HG03565 (cell line): ENCODE measurements around the gene APIP.

ENCODE experiments used
- ATAC-seq: cut with Tn5 transposase; IDR thresholded peaks from one replicate; pipeline ENCODE4 v1.9.1; 2021; ENCODE audit warnings: mild to moderate bottlenecking, moderate library complexity; ENCODE audit not compliant: unreplicated experiment

APIP gene, protein sequence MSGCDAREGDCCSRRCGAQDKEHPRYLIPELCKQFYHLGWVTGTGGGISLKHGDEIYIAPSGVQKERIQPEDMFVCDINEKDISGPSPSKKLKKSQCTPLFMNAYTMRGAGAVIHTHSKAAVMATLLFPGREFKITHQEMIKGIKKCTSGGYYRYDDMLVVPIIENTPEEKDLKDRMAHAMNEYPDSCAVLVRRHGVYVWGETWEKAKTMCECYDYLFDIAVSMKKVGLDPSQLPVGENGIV

DNA sequence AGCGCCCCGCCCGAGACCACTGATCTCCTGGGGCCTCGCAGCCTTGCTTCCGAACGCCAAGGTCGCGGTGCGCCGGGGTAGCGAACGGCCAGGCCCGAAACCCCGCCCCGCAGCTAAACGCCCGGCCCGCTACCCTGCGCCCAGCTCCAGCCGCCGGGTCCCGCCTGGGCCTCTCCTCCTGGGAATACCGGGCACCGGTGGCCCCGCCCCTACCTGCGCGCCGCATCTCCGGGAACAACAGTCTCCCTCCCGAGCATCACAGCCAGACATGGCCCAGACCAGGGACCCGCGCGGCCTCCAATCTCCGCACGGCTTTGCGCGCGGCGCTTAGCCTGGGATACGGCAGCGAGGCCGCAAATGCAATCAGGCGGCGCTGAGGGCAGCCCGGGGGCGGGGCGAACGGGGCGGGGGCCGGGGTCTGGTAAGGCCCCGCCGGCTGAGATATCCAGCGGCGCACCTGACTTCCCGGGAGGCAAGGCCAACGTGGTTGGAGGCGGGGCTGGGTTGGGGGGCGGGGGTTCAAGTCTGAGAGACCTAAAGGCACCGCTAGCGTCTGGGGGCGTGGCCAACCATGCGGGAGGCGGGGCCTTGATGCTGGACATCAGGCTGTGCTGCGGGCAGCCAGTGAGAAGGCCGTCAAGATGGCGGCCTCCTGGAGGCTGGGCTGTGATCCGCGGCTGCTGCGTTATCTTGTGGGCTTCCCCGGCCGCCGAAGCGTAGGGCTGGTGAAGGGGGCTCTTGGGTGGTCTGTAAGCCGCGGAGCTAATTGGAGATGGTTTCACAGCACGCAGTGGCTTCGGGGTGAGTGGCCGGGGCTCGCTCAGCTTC, at the start of gene APIP, which contains the start of gene PDHX:
TSS of gene APIP (minus strand) at position 365 of the 828 bp plus-strand sequence. CDS start at position 270, 95 bp downstream.
TSS of gene PDHX (plus strand) at position 604 of the 828 bp plus-strand sequence. CDS start at position 642, 38 bp downstream.
- peak; percentile 89 for ATAC-seq

DNA sequence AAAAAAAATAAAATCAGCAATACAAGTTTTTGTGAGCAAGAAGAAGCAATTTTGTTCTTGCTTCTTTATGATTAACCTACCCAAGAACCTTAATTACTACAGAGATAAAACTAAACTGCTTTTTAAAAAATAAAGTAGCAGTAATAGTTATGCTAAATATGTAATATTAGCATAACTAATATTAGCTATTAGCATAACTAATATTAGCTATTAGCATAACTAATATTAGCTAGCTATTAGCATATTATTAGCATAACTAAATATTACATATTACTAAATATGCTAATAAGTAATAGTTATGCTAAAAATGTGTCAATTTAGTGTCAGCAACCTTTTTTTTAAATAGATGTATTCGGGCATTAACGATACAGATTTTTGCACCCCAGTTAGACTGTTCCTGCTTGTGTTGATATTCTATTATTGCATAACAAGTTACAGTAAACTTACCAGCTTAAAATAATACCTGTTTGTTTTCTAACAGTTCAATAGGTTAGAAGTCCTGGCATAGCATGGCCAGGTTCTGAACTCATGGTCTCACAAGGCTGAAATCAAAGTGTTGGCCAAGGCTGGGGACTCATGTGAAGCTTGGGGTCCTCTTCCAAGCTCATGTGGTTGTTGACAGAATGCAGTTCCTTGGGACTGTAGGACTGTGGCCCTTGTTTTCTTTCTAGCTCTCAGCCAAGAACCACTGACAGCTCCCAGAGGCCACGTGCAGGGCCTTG, 48.6 kb upstream of the APIP start:
- ATAC-seq, result no peak

DNA sequence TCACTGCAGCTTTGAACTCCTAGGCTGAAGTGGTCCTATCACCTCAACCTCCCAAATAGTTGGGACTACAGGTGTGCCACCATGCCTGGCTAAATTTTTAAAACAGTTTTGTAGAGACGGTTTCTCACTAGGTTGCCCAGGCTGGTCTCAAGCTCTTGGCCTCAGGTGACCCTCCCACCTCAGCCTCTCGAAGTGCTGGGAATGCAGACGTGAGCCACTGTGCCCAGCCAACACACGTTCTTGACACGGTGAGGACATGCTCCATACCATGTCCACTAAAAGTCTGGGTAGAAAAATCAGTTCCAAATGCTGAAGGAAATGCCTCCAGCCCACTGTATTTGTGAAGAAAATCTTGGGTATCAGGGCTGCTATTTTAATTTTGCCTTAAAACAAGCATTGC, 47.2 kb upstream of the APIP start:
- no peak for ATAC-seq

DNA sequence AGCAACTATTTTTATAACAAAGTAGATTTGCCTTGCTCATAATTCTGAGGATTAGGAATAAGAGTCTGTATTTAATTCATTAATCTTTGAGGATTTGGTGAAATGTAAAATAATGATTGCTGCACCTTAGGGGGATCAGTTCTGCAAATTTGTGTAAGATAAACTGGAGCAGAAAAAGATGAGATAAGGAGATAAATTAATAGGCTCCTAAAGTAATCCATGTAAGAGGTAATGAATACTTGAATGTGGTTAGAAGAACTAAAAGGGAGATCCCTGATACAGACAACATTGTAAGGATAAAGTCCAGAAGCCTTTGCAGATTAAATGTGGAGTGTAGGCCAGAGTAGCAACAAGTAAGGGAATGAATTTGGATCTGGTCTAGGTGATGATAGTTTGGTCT, 45.9 kb upstream of the APIP start:
- no peak for ATAC-seq

DNA sequence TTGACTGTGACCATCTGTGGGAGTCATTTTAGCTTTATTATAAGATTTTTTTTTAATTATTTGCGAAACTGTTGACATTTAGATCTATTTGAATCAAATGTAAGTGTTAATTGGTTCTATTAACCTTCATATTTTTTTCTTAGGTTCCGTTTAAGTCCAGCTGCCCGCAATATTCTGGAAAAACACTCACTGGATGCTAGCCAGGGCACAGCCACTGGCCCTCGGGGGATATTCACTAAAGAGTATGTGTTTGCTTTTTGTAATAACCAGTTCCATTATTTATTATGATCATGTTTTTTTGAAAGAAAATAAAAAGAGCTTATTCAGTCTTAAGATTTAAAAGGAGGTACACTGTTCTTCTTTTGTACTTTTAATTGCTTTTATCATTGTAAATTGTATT, 44.1 kb upstream of the APIP start:
- no peak for ATAC-seq

DNA sequence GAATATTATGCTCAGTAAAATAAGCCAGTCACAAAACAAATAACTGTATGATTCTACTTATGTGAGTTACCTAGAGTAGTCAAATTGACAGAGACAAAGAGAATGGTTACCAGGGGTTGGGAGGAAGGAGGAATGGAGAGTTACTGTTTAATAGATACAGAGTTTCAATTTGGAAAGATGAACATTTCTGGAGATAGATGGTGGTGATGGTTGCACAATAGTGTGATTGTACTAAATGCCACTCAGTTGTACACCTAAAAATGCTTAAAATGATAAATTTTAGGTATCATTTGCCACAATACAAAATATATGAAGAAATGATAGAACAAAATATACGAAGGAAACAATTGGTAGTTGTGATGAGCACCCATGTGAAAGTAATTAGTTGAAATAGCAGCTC, 43.6 kb upstream of the APIP start:
- ATAC-seq, result no peak

DNA sequence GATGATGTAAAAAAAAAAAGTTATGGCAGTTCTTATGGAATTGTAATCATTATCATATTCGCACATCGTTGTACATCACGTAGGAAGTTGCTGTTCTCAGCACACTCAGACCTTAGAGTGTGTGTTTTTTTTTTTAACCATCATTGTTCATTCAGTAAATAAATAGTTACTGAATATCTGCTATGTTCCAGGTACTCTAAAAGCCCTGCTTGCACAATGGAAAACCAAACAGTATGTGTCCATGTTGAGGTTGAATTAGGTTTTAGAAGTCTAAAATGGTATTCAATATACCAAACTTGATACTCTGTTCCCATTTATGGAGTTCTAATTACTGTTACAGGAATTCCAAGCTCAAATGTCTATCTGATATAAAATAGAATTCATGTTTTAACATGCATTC, 41.4 kb upstream of the APIP start:
- no peak for ATAC-seq

DNA sequence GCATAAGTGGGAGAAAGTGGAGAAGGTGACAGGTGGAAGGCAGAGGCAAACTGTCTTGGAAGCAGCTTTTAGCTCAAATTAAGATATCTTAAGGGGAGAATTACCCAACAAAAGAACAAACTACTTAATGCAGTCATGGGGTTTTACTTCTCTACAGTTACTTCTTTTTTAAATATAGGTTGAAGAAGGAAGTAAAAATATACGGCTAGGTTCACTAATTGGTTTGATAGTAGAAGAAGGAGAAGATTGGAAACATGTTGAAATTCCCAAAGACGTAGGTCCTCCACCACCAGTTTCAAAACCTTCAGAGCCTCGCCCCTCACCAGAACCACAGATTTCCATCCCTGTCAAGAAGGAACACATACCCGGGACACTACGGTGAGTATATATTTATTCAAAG, 41.0 kb upstream of the APIP start:
- ATAC-seq, result no peak

DNA sequence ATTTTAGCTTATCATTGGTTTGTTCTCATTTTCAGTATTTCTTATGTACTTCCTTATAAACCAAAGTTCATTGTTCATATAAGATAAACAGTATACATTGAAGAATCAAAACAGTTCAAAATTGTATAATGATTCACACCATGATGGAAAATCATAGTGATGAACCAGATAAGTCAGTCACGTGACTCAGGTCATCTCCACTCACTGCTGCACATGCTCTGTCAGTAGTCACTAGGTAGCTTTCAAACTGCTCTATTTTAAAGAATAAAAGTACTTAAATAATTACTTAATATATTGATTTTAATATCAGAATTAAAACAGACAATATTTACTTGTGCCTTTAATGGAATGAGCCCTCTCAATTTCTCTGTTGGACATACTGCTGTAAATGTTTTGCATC, 37.8 kb upstream of the APIP start:
- ATAC-seq, result no peak

DNA sequence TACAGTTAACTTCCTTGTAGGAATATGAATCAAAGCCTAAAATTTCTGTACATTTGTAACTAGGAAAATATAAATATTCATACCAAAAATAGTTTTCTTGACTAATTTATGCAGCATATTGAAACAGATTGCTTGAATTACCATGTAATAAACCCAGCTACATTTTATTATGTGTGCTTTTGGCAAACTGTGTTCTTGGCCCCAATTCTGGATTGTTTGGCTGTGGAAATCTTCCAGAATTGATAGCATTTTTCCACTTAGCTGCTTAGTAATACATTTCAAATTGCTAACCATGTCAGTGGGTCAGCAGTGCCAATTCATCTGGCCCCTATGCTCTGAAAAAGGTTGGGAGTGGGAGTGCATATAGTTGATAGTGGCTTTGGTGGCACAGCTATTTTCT, 32.5 kb upstream of the APIP start:
- ATAC-seq, result no peak

DNA sequence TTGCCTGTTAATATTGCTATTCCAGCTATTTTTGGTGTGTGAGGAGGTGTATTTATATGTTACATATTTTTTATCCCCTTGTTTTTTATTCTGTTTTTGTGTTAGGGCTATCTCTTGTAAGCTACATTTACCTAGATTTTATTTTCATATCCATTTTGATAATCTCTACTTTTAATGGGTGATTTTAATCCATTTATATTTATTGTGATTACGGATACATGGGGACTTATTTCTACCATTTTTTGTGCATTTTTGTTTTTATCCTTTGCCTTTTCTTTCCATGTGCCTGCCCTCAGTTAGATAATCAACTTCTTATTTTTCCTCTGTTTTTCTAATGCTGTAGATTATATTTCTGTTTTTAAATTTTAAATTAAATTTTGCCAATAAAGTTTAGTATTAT, 28.5 kb upstream of the APIP start:
- no peak for ATAC-seq

DNA sequence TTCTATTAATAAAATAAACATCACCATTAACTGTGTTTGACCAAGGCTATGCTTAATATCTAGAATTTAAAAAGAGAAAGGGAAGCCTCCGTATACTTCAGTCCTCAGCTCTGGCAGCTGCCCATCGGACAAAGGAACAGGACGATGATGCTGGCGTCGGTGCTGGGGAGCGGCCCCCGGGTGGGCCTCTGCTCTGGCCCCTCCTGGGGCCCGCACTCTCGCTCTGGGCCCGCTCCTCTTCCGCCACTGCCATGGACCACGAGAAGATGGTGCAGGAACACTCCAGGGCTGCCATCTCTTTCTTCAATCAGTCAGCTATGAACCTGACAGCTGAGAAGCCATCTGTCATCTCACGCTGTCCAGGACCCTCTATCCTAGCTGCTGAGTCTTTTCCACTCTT, 25.5 kb upstream of the APIP start:
- ATAC-seq, result no peak

DNA sequence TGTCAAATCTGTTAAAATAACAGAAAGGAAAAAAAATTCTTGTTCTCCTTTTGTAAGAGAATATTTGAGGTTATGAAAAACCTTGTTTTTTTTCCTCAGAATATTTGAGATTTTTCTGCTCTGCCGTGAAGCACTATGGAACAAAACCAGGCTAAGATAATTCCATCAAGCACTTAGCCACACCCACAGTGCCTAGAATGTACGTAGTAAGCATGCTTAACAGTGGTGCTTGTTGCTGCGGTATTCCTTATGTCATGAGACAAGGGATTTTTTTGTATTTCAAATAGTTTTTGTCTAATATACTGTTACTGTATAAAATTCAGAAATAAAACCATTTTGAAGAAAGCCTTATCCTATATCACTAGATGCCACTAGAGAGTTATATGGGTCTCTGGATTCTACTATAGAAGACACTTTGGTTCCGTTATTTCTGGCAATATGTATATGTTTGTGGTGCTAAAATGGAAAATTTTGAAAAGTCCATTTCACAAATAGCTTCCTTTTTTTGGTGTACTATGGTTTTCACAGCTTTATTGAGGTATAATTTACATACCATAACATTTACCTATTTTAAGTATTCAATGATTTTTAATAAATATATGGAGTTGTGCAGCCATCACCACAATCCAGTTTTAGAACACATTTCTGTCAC, 24.0 kb upstream of the APIP start:
- ATAC-seq, result no peak

DNA sequence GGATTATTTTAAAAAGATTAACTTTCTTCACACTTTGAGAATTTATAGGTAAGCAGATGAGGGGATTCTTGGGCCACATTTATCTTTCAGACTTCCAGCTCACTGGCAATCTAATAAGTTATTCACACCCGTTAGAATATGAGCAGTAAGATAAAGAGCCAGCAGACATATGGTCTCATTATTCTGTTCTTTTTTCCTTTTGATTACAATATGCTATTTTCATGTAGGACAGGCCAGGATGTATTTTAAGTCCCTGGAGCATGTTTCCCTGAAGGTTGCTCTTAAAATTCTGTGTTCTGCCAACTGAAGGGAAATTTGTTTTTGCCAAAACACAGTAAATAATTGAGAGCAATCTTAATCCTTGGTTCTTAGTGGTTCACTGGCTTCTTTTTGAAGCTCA, 22.4 kb upstream of the APIP start:
- ATAC-seq, result no peak

DNA sequence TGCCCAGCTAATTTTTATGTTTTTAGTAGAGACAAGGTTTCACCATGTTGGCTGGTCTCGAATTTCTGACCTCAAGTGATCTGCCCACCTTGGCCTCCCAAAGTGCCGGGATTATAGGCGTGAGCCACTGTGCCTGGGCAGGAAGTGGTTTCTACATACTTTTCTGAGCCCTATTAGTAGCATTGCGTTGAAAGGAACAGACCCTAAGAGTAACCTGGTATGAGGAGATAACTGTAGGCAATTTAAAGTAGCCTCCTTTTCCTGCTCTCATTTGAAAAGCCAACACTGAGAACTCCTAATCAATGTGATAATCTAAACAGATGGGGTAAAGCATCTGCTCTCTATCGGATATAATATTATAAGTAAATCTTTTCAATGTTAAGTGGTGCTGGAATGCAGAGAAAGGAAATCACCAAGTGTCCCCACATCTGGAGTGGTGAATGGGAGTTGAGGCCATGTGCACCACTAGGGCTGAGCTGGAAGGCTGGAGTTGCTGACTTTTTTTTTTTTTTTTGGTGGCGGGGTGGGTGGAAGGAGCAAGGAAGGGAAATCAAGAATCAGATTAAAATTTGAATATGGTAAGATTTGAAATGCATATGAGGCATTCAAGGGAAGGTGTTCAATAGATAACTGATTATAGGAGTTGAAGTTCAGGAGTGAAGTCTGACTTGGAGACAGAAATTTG, 20.9 kb upstream of the APIP start:
- ATAC-seq, result no peak

DNA sequence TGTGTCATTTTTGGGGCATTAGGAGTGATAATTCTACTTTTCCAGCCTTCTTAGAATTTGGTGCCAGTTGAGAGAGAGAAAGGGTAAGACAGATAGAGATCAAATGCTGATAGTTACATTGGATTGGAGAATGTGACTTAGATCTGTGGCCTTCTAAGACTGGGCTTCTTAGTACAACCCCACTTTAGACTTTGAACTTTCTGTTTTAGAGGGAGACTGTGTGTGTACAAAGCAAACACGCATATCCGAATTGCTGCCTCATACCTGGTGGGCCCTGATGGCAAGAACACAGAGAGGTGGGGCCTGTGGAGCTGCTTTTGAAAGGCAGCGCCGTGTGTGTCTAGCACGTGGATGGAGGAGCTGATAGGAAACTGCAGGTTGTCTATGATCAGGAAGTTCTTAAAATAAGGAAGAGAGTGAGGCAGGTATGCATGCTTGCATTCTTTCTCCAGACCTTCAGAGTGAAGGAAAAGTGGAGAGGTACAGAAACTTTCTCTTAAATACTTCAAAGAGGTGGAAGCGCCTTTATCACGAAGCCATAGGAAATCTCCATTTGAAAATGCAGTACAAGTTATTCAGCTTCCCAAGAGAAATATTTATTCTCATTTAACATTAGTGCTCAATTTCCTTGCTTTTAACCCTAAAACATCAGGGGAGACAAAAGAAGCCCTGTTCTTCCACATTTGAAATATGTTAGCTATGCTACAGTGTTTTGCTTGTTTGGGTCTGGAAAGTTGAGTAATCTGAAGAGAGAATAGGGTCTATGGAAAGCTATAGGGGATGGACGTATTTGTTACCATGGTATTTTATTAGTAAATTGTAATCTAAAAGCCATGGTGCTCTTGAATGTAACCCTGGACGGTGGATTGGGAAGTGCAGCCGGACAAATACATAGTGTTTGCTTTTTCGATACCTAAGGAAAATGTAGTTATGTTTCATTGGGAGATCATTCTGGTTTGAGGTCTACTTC, 13.9 kb upstream of the APIP start:
- no peak for ATAC-seq

DNA sequence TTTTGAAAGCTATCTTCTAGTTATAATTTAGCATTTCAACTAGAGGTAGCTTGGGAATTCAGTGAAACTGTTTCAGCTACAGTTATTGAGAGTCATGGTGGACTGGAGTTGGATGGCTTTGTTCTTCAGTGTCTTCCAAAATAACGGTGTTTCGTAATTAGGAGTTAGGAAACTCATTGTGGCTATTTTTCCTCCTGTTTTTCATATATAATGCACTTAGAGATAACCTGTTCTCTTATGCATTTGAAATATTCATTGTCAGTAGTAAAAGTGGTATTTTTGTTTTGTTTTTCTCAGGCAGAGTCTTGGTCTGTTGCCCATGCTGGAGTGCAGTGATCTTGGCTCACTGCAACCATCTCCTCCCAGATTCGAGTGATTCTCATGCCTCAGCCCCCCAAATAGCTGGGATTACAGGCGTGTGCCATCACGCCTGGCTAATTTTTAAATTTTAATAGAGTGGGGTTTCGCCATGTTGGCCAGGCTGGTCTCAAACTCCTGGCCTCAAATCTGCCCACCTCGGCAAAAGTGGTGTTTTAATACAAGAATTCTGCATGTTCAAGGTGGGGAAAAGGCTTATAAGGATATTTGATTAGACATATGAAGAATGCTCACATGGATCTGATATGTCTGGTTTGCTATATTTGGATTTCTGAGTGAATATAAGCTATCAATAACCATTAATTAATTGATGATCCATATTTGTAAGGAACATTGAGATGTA, 12.9 kb upstream of the APIP start:
- ATAC-seq, result no peak

DNA sequence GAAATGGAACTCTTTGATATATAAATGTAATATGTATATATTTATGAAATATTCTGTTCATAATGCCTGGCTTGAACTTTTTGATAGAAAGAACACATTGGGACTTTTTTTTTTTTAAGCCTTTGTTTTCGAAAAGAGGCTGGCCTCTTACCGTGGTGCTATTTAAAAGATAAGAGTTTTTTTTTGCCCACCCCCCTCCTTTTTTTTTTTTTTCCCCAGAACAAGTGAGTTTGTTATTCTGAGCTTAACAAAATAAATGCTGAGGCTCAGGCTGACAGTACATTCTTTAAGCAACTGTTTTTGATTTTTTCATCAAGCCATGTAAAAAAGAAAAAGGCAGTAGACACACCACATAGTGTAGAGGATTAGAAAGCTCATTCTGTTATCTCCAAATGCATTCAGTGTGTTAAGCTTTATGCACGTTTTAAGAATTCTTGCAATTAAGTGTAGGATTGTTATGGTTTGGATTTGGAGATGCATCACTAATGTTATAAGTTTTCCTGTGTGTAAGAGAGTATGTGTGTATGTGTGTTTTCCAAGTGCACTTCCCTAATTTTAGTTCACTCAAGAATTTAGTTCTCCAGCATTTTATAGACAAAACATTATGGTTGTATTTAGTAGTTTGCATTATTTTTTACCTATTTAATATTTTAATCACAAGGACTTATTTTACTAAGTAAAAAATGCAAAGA, 12.2 kb upstream of the APIP start:
- no peak for ATAC-seq

DNA sequence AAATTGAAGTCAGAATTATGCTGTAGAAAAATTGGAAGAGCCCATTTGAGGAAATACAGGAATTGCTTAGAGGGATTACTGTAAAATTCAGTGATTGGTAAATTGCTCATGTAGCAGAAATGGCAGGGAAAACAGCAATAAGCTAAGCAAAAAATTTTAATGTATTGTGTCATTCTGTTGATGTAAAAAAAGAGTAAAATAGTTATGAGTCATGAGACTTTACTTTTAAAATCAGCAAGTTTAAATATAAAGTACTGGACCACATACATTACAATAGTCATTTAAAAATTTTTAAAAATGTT, 10.6 kb upstream of the APIP start:
- ATAC-seq, result no peak
